A549 (cell line): ENCODE measurements around the gene LRIG1. TPM values are rescaled to one million over a fixed set of nuclear protein-coding genes. Genes with fewer than 3 reads are reported as not detected.

Experiments used
- ATAC-seq, 2 experiments: fragments of 200-7000 bp in 1 of 2; fragments of >200 bp in 1 of 2; cut with Nextera tagmentation in 1 of 2; cut with Tn5 transposase in 1 of 2; 3 replicates each; pipeline versions ENCODE4 v1.8.0 to v1.9.1; 2018 to 2020; ENCODE audit warnings: mild to moderate bottlenecking in 1 of 2, moderate library complexity in 1 of 2
- CTCF ChIA-PET: fragments of 300-600 bp; sonication (Branson Sonifier 250); formaldehyde crosslinking; extraction: SDS; loops from one replicate; lab custom pipeline; 2021; ENCODE audit warnings: antibody characterized with exemption, inconsistent platforms; lab: Yijun Ruan, JAX
- POLR2A ChIA-PET: fragments of 350-600 bp; formaldehyde crosslinking; extraction: SDS; loops from one replicate; lab custom pipeline; 2021; ENCODE audit warnings: antibody characterized with exemption, inconsistent platforms; lab: Yijun Ruan, JAX
- DNase-seq, 2 experiments: peaks; one replicate each; pipeline versions ENCODE4 v3.0.0 to v3.0.0-alpha.2; 2011 to 2016; ENCODE audit warnings: low read depth in 1 of 2, low spot score in 1 of 2
- FAIRE-seq: peaks from 2 replicates; lab custom pipeline; 2011; peaks lifted over from hg19 to GRCh38; lab: Jason Lieb, UNC
- H3K27ac ChIP-seq, 2 experiments: fragments of >200 bp; sonication (Bioruptor Twin); formaldehyde crosslinking; 3 replicates each; pipeline ENCODE4 v1.5.1; 2016 to 2017
- H3K4me1 ChIP-seq: fragments of >200 bp; sonication (Bioruptor Twin); formaldehyde crosslinking; 3 replicates; pipeline ENCODE4 v1.6.1; 2016
- H3K4me2 ChIP-seq: fragments of >200 bp; sonication (Bioruptor Twin); formaldehyde crosslinking; 3 replicates; pipeline ENCODE4 v1.6.1; 2016
- H3K4me3 ChIP-seq: fragments of >200 bp; sonication (Bioruptor Twin); formaldehyde crosslinking; 3 replicates; pipeline ENCODE4 v1.5.1; 2016
- H3K9me3 ChIP-seq: fragments of >200 bp; sonication (Bioruptor Twin); formaldehyde crosslinking; 3 replicates; pipeline ENCODE4 v1.6.1; 2016
- BHLHE40 ChIP-seq: IDR thresholded peaks from 2 replicates; pipeline ENCODE4 v1.6.1; 2012; ENCODE audit warnings: low read depth, low read length, inconsistent platforms
- CBX2 ChIP-seq: fragments of 200-600 bp; sonication (generic); IDR thresholded peaks from 2 replicates; pipeline ENCODE4 v1.6.1; 2016; ENCODE audit warnings: low read depth, mild to moderate bottlenecking, borderline replicate concordance
- EP300 ChIP-seq, 2 experiments: fragments of >200 bp; sonication (Bioruptor Twin); formaldehyde crosslinking; IDR thresholded peaks; 2 replicates in 1 of 2; 3 replicates in 1 of 2; pipeline ENCODE4 v1.6.1; 2016 to 2017
- FOSB ChIP-seq: fragments of 250-450 bp; sonication (Bioruptor Pico); IDR thresholded peaks from 2 replicates; pipeline ENCODE4 v1.5.0; 2020; ENCODE audit warnings: mild to moderate bottlenecking, moderate library complexity
- FOSL2 ChIP-seq, 2 experiments: fragments of 450-650 bp in 1 of 2; fragments of >200 bp in 1 of 2; sonication (Bioruptor Twin) in 1 of 2; formaldehyde crosslinking; IDR thresholded peaks; 2 replicates each; pipeline versions ENCODE4 v1.5.0 to v1.6.1; 2016 to 2020; ENCODE audit warnings: mild to moderate bottlenecking in 1 of 2, moderate library complexity in 1 of 2
- GATA3 ChIP-seq: IDR thresholded peaks from 2 replicates; pipeline ENCODE4 v1.6.1; 2012; ENCODE audit warnings: borderline replicate concordance
- HDAC2 ChIP-seq: fragments of 200-600 bp; sonication (generic); IDR thresholded peaks from 2 replicates; pipeline ENCODE4 v1.6.1; 2016
- HOXB13 ChIP-seq: fragments of 250-450 bp; sonication (Bioruptor Pico); IDR thresholded peaks from 2 replicates; pipeline ENCODE4 v1.5.0; 2020; ENCODE audit warnings: low read depth, mild to moderate bottlenecking, moderate library complexity
- JUNB ChIP-seq: fragments of >200 bp; sonication (Bioruptor Twin); formaldehyde crosslinking; IDR thresholded peaks from 2 replicates; pipeline ENCODE4 v1.6.1; 2016
- KDM1A ChIP-seq: fragments of 200-600 bp; sonication (generic); IDR thresholded peaks from 2 replicates; pipeline ENCODE4 v1.6.1; 2016; ENCODE audit warnings: low read depth, mild to moderate bottlenecking
- MYC ChIP-seq: IDR thresholded peaks from 2 replicates; pipeline ENCODE4 v1.6.1; 2012; ENCODE audit warnings: mild to moderate bottlenecking, inconsistent platforms, low read length, improper control_type of control experiment, borderline replicate concordance
- PHF8 ChIP-seq: fragments of 200-600 bp; sonication (generic); IDR thresholded peaks from 2 replicates; pipeline ENCODE4 v1.6.1; 2016; ENCODE audit warnings: low read depth, mild to moderate bottlenecking, antibody characterized with exemption, moderate library complexity, borderline replicate concordance
- POLR2A ChIP-seq: IDR thresholded peaks from 2 replicates; pipeline ENCODE4 v1.6.1; 2012; ENCODE audit warnings: mild to moderate bottlenecking, low read length
- POLR2AphosphoS2 ChIP-seq: conservative IDR thresholded peaks from 2 replicates; pipeline ENCODE4 v1.6.1; 2012; ENCODE audit warnings: low read length, improper control_type of control experiment, inconsistent platforms
- RAD21 ChIP-seq, 2 experiments: fragments of >200 bp in 1 of 2; sonication (Bioruptor Twin) in 1 of 2; formaldehyde crosslinking in 1 of 2; IDR thresholded peaks in 1 of 2; conservative IDR thresholded peaks in 1 of 2; 2 replicates in 1 of 2; 3 replicates in 1 of 2; pipeline ENCODE4 v1.6.1; 2012 to 2018; ENCODE audit warnings: inconsistent platforms in 1 of 2
- RCOR1 ChIP-seq: fragments of 150-350 bp; IDR thresholded peaks from 2 replicates; pipeline ENCODE4 v1.6.1; 2014; ENCODE audit warnings: antibody characterized with exemption, low read length, low read depth
- RFX5 ChIP-seq: fragments of 450-650 bp; IDR thresholded peaks from 2 replicates; pipeline ENCODE4 v1.7.1; 2014; ENCODE audit warnings: antibody characterized with exemption, mild to moderate bottlenecking, moderate library complexity
- RNF2 ChIP-seq: fragments of 200-600 bp; sonication (generic); IDR thresholded peaks from 2 replicates; pipeline ENCODE4 v1.6.1; 2016; ENCODE audit warnings: low read depth, mild to moderate bottlenecking, antibody characterized with exemption, moderate library complexity, borderline replicate concordance
- SREBF2 ChIP-seq: fragments of 450-650 bp; IDR thresholded peaks from 2 replicates; pipeline ENCODE4 v1.6.1; 2014; ENCODE audit warnings: mild to moderate bottlenecking, moderate library complexity
- TP53 ChIP-seq: fragments of 250-450 bp; sonication (Bioruptor Pico); IDR thresholded peaks from 2 replicates; pipeline ENCODE4 v1.5.0; 2021; ENCODE audit warnings: mild to moderate bottlenecking, moderate library complexity
- ZNF302 ChIP-seq: fragments of 250-450 bp; sonication (Bioruptor Pico); IDR thresholded peaks from 2 replicates; pipeline ENCODE4 v1.9.0; 2021; ENCODE audit warnings: inconsistent platforms, mild to moderate bottlenecking, moderate library complexity
- ZSCAN20 ChIP-seq: fragments of 250-450 bp; sonication (Bioruptor Pico); IDR thresholded peaks from 2 replicates; pipeline ENCODE4 v1.8.0; 2022; ENCODE audit warnings: mild to moderate bottlenecking, moderate library complexity
- WGBS: methylation state at CpG from one replicate; pipeline ENCODE4 v1.1.6; 2017; ENCODE audit errors: missing lambda C conversion rate; 5-methylcytosine and 5-hydroxymethylcytosine counted together
- polyA plus RNA-seq, 4 experiments: library from polyadenylated mRNA; depleted of rRNA in 3 of 4; stranded (reverse); fragments of >200 nt; fragmentation: RNase III in 1 of 4; extraction: RNeasy Plus Mini Kit Qiagen cat#74134 plus additional on column Dnase treatment in 1 of 4; gene quantifications; 2 replicates in 3 of 4; 3 replicates in 1 of 4; pipeline ENCODE4 v1.2.3, GENCODE V29; 2011 to 2017
- TF ChIP-seq, protein P1 (sequence below): fragments of >200 bp; sonication (Bioruptor Twin); formaldehyde crosslinking; IDR thresholded peaks from 2 replicates; pipeline ENCODE4 v1.6.1; 2016
- TF ChIP-seq, protein P2 (sequence below): IDR thresholded peaks from 2 replicates; pipeline ENCODE4 v1.6.1; 2012
- TF ChIP-seq, protein P3 (sequence below): fragments of 250-450 bp; sonication (Bioruptor Pico); IDR thresholded peaks from 2 replicates; pipeline ENCODE4 v1.5.0; 2021; ENCODE audit warnings: mild to moderate bottlenecking, moderate library complexity, borderline replicate concordance
- TF ChIP-seq, protein P4 (sequence below): fragments of 200-600 bp; sonication (generic); IDR thresholded peaks from 2 replicates; pipeline ENCODE4 v1.6.1; 2016; ENCODE audit warnings: antibody characterized with exemption, mild to moderate bottlenecking, moderate library complexity
- TF ChIP-seq, protein P5 (sequence below): fragments of 250-450 bp; sonication (Bioruptor Pico); IDR thresholded peaks from 2 replicates; pipeline ENCODE4 v1.5.0; 2020; ENCODE audit warnings: low read depth, mild to moderate bottlenecking, moderate library complexity
- TF ChIP-seq, protein P6 (sequence below): fragments of 150-350 bp; IDR thresholded peaks from 2 replicates; pipeline ENCODE4 v1.6.1; 2014; ENCODE audit warnings: low read depth, mild to moderate bottlenecking, low read length

The LRIG1 gene
- polyA plus RNA-seq, 2 of the 4 experiments (the other 2 are of a cell fraction), result 1.8 to 6.2 TPM

DNA sequence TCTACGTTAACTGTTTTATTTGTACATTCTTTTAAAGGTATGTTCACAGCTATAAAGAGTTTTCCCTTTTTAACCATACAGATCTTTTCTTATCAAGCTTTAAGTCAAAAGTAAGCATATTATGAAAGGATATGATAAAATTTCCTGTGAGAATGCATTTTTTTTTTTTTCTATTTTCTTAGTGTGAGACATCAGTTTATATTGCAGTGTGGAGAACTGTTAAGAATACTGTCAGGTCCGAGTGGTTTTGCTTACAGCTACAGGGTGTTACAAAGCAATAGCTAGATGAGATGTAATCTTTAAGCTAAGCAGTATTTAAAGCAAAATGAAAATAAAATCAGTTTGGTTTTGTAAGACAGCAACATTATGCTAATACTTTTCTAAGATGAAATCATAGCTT is 146.8 kb downstream of the LRIG1 start:
- Histone ChIP-seq H3K4me2 (no peak overlapping the region), H3K4me3 (no peak overlapping the region), H3K4me1 (no peaks in the 10 kb centered on the region), H3K27ac (no peak overlapping the region), H3K9me3 (no peaks in the 10 kb centered on the region)
- 68% methylated on average over 2 of the region's 2 CpGs for WGBS
- POLR2A ChIA-PET, result no interaction called here
- DNase-seq (no peak), FAIRE-seq (no peak)
- TF ChIP-seq JUNB (no peak), MYC (no peak), KDM1A (no peak), PHF8 (no peak), POLR2AphosphoS2 (no peak), HDAC2 (no peak), GATA3 (no peak), HOXB13 (CRISPR knock-in tag) (no peak), FOSL2 (IDR thresholded peaks at IDR 0.05) (no peak), FOSL2 (CRISPR knock-in tag; IDR thresholded peaks at IDR 0.05) (no peak)
- TF ChIP-seq, protein P1, sequence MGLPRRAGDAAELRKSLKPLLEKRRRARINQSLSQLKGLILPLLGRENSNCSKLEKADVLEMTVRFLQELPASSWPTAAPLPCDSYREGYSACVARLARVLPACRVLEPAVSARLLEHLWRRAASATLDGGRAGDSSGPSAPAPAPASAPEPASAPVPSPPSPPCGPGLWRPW, result no peak
- TF ChIP-seq, protein P2, sequence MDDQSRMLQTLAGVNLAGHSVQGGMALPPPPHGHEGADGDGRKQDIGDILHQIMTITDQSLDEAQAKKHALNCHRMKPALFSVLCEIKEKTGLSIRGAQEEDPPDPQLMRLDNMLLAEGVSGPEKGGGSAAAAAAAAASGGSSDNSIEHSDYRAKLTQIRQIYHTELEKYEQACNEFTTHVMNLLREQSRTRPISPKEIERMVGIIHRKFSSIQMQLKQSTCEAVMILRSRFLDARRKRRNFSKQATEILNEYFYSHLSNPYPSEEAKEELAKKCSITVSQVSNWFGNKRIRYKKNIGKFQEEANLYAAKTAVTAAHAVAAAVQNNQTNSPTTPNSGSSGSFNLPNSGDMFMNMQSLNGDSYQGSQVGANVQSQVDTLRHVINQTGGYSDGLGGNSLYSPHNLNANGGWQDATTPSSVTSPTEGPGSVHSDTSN, result no peak
- TF ChIP-seq, protein P3, sequence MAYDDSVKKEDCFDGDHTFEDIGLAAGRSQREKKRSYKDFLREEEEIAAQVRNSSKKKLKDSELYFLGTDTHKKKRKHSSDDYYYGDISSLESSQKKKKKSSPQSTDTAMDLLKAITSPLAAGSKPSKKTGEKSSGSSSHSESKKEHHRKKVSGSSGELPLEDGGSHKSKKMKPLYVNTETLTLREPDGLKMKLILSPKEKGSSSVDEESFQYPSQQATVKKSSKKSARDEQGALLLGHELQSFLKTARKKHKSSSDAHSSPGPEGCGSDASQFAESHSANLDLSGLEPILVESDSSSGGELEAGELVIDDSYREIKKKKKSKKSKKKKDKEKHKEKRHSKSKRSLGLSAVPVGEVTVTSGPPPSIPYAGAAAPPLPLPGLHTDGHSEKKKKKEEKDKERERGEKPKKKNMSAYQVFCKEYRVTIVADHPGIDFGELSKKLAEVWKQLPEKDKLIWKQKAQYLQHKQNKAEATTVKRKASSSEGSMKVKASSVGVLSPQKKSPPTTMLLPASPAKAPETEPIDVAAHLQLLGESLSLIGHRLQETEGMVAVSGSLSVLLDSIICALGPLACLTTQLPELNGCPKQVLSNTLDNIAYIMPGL, result no peak
- TF ChIP-seq, all 56 proteins: peak for 0
- CTCF ChIA-PET, result interaction anchor here (0.5 to 1.1 kb wide), 3 partner anchors 106 to 922 kb away, joined by 3 read pairs; no protein-coding TSS in a partner anchor
- ATAC-seq, result no peak

DNA sequence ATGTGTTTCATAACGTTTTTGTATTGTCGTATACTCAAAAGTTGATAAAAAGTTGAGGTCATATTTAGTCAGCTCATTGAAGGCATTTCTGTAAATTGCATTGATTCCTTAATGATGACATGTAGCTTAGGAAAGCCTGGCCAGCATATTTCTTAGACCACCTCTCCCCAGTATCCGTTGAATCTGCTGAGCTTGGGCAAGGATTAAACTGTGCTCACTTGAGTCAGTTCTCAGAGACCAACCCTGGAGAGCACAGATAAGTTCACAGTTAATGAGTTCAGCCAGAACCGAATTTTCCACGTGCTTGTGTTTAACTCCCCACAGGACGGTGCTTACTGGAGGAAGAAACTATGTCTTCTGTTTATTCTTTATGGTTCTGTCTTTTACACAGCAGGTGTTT is 147.3 kb downstream of the LRIG1 start:
- CTCF ChIA-PET, result interaction anchor here (0.5 to 1.1 kb wide), 3 partner anchors 107 to 922 kb away, joined by 3 read pairs; no protein-coding TSS in a partner anchor
- Histone ChIP-seq H3K27ac (no peak overlapping the region), H3K4me1 (no peaks in the 10 kb centered on the region), H3K4me2 (no peak overlapping the region), H3K4me3 (no peak overlapping the region), H3K9me3 (no peaks in the 10 kb centered on the region)
- ATAC-seq (no peak), DNase-seq (no peak)
- 74% methylated on average over 6 of the region's 6 CpGs for WGBS
- TF ChIP-seq RCOR1 (no peak), ZSCAN20 (CRISPR knock-in tag) (no peak), FOSB (CRISPR knock-in tag) (no peak), EP300 (IDR thresholded peaks at IDR 0.05) (no peak), SREBF2 (no peak), MYC (no peak), TP53 (CRISPR knock-in tag) (no peak), BHLHE40 (no peak), ZNF302 (CRISPR knock-in tag) (no peak), CBX2 (no peak), RNF2 (no peak), POLR2A (no peak), RFX5 (no peak), RAD21 (conservative IDR thresholded peaks at IDR 0.05 in 1 of 2, IDR thresholded peaks at IDR 0.05 in 1 of 2) (no peak), PHF8 (no peak)
- TF ChIP-seq, protein P4, sequence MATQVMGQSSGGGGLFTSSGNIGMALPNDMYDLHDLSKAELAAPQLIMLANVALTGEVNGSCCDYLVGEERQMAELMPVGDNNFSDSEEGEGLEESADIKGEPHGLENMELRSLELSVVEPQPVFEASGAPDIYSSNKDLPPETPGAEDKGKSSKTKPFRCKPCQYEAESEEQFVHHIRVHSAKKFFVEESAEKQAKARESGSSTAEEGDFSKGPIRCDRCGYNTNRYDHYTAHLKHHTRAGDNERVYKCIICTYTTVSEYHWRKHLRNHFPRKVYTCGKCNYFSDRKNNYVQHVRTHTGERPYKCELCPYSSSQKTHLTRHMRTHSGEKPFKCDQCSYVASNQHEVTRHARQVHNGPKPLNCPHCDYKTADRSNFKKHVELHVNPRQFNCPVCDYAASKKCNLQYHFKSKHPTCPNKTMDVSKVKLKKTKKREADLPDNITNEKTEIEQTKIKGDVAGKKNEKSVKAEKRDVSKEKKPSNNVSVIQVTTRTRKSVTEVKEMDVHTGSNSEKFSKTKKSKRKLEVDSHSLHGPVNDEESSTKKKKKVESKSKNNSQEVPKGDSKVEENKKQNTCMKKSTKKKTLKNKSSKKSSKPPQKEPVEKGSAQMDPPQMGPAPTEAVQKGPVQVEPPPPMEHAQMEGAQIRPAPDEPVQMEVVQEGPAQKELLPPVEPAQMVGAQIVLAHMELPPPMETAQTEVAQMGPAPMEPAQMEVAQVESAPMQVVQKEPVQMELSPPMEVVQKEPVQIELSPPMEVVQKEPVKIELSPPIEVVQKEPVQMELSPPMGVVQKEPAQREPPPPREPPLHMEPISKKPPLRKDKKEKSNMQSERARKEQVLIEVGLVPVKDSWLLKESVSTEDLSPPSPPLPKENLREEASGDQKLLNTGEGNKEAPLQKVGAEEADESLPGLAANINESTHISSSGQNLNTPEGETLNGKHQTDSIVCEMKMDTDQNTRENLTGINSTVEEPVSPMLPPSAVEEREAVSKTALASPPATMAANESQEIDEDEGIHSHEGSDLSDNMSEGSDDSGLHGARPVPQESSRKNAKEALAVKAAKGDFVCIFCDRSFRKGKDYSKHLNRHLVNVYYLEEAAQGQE, result no peak
- TF ChIP-seq, protein P5, sequence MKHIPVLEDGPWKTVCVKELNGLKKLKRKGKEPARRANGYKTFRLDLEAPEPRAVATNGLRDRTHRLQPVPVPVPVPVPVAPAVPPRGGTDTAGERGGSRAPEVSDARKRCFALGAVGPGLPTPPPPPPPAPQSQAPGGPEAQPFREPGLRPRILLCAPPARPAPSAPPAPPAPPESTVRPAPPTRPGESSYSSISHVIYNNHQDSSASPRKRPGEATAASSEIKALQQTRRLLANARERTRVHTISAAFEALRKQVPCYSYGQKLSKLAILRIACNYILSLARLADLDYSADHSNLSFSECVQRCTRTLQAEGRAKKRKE (CRISPR knock-in tag), result no peak
- TF ChIP-seq, protein P6, sequence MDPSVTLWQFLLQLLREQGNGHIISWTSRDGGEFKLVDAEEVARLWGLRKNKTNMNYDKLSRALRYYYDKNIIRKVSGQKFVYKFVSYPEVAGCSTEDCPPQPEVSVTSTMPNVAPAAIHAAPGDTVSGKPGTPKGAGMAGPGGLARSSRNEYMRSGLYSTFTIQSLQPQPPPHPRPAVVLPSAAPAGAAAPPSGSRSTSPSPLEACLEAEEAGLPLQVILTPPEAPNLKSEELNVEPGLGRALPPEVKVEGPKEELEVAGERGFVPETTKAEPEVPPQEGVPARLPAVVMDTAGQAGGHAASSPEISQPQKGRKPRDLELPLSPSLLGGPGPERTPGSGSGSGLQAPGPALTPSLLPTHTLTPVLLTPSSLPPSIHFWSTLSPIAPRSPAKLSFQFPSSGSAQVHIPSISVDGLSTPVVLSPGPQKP, result no peak
- TF ChIP-seq, all 56 proteins: peak for 0
- POLR2A ChIA-PET, result no interaction called here
- no peak for FAIRE-seq
